ENCODE data around the gene GBX1.

The GBX1 gene

GRCh38 chr7:151133986-151134742 lies 33.3 kb downstream of the GBX1 start:
- Histone ChIP-seq H4K20me1 (ENCODE audit: insufficient read depth, low read length, poor library complexity, severe bottlenecking) (no peaks in the 10 kb centered on the region), H3K79me2 (ENCODE audit: insufficient read depth, low read length) (no peaks in the 10 kb centered on the region), H3K9me3 (ENCODE audit: insufficient read depth, low read depth, low read length) (no peaks in the 10 kb centered on the region), H2AFZ (ENCODE audit: low read length) (no peak overlapping the region), H3K4me3 (ENCODE audit: low read length, poor library complexity, severe bottlenecking) (no peak overlapping the region), H3K4me1 (ENCODE audit: insufficient read depth, low read length, poor library complexity, severe bottlenecking) (no peaks in the 10 kb centered on the region), H3K9ac (ENCODE audit: low read depth, low read length, poor library complexity, severe bottlenecking) (no peak overlapping the region), H3K9me2 (replicated peaks; ENCODE audit: low read depth, low read length) (no peaks in the 10 kb centered on the region), H3K27me3 (ENCODE audit: insufficient read depth, low read length, poor library complexity, severe bottlenecking) (no peaks in the 10 kb centered on the region), H3K36me3 (ENCODE audit: insufficient read depth, low read length) (peaks cover 58% of the 10 kb centered on the region; the same call in 1 of the 2 replicates), H3K4me2 (ENCODE audit: low read depth, low read length, poor library complexity, severe bottlenecking) (no peak overlapping the region), H3F3A (ENCODE audit: low read depth) (no peaks in the 10 kb centered on the region)
- TF ChIP-seq EZH2phosphoT487 (IDR thresholded peaks at IDR 0.05; ENCODE audit: borderline replicate concordance) = no peak
- no peak for TF ChIP-seq CTCF (conservative IDR thresholded peaks at IDR 0.05; ENCODE audit: low read length)

GRCh38 chr7:151133266-151133985 lies 34.1 kb downstream of the GBX1 start:
- Histone ChIP-seq H3K36me3 (ENCODE audit: insufficient read depth, low read length) (peaks cover 58% of the 10 kb centered on the region; the same call in 1 of the 2 replicates), H4K20me1 (ENCODE audit: insufficient read depth, low read length, poor library complexity, severe bottlenecking) (no peaks in the 10 kb centered on the region), H3K27me3 (ENCODE audit: insufficient read depth, low read length, poor library complexity, severe bottlenecking) (no peaks in the 10 kb centered on the region), H3K79me2 (ENCODE audit: insufficient read depth, low read length) (no peaks in the 10 kb centered on the region), H3K9me2 (replicated peaks; ENCODE audit: low read depth, low read length) (no peaks in the 10 kb centered on the region), H3K4me1 (ENCODE audit: insufficient read depth, low read length, poor library complexity, severe bottlenecking) (no peaks in the 10 kb centered on the region), H2AFZ (ENCODE audit: low read length) (no peak overlapping the region), H3F3A (ENCODE audit: low read depth) (no peaks in the 10 kb centered on the region), H3K4me3 (ENCODE audit: low read length, poor library complexity, severe bottlenecking) (no peak overlapping the region), H3K9me3 (ENCODE audit: insufficient read depth, low read depth, low read length) (no peaks in the 10 kb centered on the region), H3K9ac (ENCODE audit: low read depth, low read length, poor library complexity, severe bottlenecking) (no peak overlapping the region), H3K4me2 (ENCODE audit: low read depth, low read length, poor library complexity, severe bottlenecking) (no peak overlapping the region)
- TF ChIP-seq CTCF (conservative IDR thresholded peaks at IDR 0.05; ENCODE audit: low read length) (no peak), EZH2phosphoT487 (IDR thresholded peaks at IDR 0.05; ENCODE audit: borderline replicate concordance) (no peak)

- no peaks in the 10 kb centered on the region for H3K9me2 ChIP-seq (replicated peaks; ENCODE audit: low read depth, low read length)
Observed at GRCh38 chr7:151132461-151133205, 34.9 kb downstream of the GBX1 start.

More at GRCh38 chr7:151132461-151133205, 34.9 kb downstream of the GBX1 start:
- TF ChIP-seq CTCF (conservative IDR thresholded peaks at IDR 0.05; ENCODE audit: low read length) (no peak), EZH2phosphoT487 (IDR thresholded peaks at IDR 0.05; ENCODE audit: borderline replicate concordance) (no peak)
- H3K27me3 ChIP-seq (ENCODE audit: insufficient read depth, low read length, poor library complexity, severe bottlenecking) = no peaks in the 10 kb centered on the region
- H3K9ac ChIP-seq (ENCODE audit: low read depth, low read length, poor library complexity, severe bottlenecking) = no peak overlapping the region
- H3K4me1 ChIP-seq (ENCODE audit: insufficient read depth, low read length, poor library complexity, severe bottlenecking) = no peaks in the 10 kb centered on the region
- H4K20me1 ChIP-seq (ENCODE audit: insufficient read depth, low read length, poor library complexity, severe bottlenecking) = no peaks in the 10 kb centered on the region
- H3K4me2 ChIP-seq (ENCODE audit: low read depth, low read length, poor library complexity, severe bottlenecking) = no peak overlapping the region
- H2AFZ ChIP-seq (ENCODE audit: low read length) = no peak overlapping the region
- peaks cover 58% of the 10 kb centered on the region; the same call in 1 of the 2 replicates for H3K36me3 ChIP-seq (ENCODE audit: insufficient read depth, low read length)
- H3K4me3 ChIP-seq (ENCODE audit: low read length, poor library complexity, severe bottlenecking) = no peak overlapping the region
- H3F3A ChIP-seq (ENCODE audit: low read depth) = no peaks in the 10 kb centered on the region
- no peaks in the 10 kb centered on the region for H3K9me3 ChIP-seq (ENCODE audit: insufficient read depth, low read depth, low read length)
- H3K79me2 ChIP-seq (ENCODE audit: insufficient read depth, low read length) = no peaks in the 10 kb centered on the region

All from Loucy (cell line).